Eye (tissue), 1 donor: ENCODE results near the gene SH3D19.
A peak's percentile ranks its signal among the peaks of the same experiment; 100 is the strongest.
"Not testable (repeated sequence)": the region's sequence is repeated elsewhere in the genome, so short reads cannot be mapped to it uniquely, and the experiment has no call there.

ENCODE experiments used
- DNase-seq: peaks from one replicate; pipeline ENCODE4 v3.0.0-alpha.2; 2015

Gene SH3D19

DNA sequence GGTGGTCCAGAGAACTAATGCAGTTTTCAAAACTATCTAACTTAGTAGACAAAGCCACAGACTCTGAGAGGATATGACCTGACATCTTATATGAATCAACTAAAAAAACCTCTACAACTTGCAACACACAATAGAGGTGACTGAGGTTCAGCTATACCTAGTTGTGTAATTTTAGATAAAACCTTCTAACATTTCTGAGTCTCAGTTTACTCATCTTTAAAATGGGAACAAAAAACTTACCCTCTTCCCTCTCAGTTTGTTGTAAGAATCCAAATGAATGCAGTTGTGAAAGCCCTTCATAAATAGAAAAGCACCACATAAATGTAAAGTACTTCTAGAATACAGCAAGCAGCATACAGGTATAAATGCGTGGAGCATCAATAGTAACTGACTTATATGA is 5.9 kb downstream of the SH3D19 start:
- DNase-seq, result no peak

DNA sequence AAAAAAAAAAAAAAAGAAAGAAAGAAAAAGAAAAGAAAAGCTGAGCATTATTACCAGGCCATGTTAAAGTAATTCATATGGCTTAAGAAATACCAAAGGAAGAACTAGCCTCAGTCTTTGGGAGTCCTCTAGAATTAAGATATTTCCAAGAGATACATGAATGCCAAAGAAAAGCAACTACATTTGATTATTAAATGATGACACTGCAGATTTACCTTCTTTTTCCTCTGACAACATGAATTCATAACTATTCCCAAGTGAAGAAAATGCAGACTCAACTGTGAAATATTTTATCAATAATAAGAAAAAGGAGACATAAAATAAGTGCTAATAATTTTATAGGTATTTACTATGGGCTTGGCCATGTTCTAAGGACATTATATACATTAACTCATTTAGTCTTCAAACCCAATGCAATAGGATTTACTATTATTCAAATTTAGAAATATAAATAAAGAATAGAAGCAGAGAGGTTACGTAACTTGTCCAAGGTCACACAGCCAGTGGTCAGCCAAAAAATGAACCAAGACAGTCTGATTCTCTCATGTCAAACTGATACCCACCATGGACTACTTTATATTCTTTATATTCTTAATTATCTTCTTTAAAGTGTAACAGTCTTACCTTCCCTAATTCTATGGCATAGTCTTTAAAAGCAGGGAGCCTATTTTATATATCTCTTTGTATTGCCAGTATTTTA is 6.9 kb downstream of the SH3D19 start:
- no peak for DNase-seq

DNA sequence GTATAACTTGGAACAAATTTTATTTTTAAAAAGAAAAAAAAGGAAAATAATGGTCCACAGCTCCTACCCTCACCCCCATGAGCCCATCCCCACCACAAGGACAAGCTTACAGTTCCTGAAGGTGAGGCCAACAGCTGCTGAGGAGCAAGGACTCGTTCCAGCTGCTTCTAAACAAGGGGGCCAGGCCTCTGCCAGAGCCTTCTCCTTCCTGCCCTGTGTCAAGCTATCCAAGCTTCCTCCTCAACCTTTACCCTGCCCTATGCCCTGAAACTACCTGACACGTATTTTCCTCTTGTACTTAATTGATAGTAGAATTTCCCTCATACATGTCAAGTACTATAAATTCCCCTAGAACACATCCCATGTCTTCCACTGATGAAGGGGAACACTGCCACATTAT is 8.8 kb downstream of the SH3D19 start:
- no peak for DNase-seq

DNA sequence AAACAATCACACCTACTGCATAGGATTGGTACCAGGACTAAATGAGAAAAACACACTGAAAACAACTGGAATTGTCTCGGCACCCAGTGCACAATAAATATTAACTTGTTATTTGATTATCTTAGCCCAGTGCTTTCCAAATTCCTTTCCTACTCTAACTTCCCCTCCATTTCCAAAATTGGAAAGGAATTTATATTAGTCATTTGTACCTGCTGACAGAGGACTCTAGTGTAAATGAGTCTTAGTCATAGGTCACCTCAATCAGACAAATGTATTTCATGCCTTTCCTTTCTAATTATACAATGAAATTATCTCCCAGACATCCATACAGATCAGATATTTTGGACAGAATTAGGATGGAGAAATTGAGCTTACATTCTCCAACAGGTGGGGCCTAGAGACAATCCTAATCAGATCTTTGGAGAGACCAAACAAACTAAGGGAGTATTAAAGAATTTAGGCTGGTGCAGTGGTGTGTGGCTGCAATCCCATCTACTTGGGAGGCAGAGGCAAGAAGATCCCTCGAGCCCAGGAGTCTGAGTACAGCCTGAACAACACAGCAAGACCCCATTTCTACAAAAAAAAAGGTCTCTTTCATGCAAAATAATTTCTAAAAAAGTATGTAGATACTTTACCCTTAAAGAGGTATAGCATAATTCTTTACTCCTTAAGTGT is 10.1 kb downstream of the SH3D19 start:
- no peak for DNase-seq

DNA sequence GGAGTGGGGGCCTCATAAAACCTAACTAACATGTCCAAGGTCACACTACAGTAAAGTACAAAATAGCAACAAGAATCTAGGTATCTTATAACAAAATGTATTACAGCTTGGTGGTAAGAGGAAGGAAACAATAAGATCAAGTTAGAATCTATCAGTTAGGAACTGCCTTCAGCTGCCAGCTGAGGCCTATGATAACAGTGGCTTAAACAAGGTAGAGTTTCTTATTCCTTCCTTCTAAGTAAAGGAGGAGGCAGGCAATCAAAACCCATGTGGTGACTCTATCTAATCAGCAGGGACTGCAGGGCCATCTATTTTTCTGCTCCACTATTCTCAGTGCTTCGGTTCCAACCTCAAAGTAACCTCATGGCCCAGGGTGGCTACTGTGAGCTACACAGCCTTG is 10.9 kb downstream of the SH3D19 start:
- no peak for DNase-seq

DNA sequence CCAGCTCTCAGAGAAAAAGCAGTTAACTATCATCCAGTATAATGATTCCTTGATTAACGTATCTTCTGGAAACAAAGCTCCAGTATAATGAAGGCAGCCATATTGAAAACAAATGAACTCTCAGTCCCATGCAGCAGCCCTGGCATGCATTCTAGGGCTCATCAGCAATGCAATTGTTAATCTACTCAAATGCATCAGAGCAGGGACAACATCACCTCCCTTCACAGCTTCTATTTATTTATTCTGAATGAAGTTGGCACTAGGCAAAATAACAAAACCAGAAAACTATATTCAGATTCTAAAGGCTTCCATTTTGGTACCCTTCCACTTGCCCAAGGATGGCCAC is 11.4 kb downstream of the SH3D19 start:
- DNase-seq, result no peak

DNA sequence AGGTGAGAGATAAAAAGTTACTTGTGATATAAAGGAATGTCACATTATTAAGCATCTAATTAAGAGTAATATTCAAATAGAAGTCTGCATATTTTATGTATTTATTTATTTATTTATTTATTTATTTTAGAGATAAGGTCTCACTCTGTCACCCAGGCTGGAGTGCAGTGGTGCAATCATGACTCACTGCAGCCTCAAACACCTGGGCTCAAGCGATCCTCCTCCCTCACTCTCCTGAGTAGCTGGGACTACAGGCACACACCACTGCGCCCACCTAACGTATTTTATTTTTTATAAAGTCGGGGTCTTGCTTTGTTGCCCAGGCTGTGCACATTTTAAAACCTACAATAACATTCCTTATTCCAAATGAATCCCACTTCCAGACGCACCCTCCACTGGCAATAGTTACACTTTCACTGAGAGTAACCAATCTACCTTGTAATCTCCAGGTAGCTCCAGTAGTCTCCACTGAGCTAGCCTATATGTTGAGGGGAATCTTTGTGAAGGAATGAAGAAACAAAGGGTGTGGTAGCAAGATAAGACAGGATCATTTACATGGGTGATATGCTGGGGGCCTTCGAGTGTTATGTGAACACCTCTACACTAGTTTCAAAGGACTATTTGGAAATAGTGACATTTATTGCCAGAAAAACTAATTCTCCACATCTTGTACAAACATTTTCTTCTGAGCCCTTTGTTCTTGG is 11.9 kb downstream of the SH3D19 start:
- no peak for DNase-seq

DNA sequence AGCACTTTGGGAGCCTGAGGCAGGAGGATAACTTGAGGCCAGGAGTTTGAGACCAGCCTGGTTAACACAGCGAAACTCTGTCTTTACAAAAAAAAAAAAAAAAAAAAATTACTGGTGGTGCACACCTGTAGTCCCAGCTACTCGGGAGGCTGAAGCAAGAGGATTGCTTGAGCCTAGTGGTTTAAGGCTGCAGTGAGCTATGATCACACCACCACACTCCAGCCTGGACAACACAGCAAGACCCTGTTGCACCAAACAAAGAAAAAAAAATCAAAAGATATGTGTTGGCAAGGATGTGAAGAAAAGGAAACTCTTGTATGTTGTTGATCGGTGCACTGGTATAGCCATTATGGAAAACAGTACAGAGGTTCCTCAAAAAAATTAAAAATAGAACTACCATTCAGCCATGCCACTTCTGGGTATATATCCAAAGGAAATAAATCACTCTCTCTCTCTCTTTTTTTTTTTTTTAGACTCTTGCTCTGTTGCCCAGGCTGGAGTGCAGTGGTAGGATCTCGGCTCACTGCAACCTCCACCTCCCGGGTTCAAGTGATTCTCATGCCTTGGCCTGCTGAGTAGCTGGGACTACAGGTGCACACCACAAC is 15.2 kb downstream of the SH3D19 start:
- no peak for DNase-seq

DNA sequence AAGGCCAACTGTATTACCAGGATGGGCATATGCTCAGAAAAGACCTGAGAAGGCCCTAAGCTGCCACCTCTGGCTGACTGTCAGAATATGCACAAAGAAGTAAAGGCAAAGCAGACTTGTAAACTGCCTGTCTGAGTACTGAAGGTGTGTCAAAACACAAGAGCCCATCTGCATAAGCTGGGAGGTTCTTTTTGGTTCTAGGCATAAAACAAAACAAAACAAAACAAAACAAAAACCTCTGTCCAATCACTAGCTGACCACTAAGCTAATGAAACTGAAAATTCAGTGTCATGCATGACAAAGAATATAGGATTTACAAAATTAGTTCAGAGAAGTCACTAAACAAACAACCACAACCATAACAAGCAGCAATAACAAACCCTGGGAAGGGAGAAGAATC is 20.6 kb downstream of the SH3D19 start:
- no peak for DNase-seq

DNA sequence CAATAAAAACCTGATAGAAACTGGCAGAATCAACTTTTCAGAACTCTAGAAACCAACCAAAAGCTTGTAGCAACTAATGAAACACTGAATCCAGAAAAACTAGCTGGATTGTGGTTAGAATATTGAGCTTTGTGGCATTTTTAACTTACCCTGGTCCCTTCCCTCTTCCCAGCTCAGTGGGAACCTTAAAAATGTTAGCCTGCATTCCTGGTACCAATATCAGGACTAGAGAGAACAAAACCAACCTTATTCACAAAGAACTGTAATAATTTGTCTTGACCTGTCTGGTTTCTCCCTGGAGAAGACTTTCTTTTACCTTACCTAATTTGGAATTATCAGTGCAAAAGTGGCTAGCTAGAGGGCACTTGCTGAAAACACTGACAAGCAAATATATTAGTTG is 21.2 kb downstream of the SH3D19 start:
- DNase-seq, result no peak

DNA sequence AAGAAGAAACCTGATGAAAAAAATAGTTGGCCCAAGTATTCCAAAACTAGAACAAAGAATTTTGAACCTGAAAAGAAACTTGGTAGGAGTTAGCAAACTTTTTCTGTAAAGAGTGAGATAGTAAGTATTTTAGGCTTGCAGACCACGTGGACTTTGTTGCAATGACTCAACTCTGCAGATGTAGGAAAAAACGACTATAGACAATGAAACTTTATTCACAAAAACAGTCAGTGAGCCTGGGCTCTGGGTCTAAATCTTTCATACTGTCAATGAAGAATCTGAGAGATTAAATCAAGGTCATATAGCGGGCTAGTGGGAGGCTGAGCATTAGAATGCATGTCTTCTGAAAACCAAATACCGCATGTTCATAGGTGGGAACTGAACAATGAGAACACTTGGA is 23.0 kb downstream of the SH3D19 start:
- no peak for DNase-seq

DNA sequence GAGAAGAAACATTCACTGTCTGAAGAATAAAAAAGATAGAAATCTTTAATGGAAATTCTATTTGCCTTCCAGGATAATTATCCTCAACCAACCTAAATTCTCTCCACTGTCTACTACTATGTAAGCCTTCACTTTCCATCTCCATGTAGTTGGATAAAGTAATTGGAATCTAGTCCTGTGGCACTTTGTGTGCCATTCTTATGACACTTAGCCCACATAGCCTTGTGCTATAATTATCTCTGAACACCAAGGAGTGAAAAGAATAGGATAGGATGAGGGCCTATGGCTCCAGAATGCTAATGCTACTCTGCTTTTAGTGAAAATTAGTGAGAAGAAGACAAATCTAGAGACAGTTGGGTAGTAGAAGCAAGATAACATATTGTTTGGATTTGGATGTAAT is 28.2 kb downstream of the SH3D19 start:
- DNase-seq, result no peak

DNA sequence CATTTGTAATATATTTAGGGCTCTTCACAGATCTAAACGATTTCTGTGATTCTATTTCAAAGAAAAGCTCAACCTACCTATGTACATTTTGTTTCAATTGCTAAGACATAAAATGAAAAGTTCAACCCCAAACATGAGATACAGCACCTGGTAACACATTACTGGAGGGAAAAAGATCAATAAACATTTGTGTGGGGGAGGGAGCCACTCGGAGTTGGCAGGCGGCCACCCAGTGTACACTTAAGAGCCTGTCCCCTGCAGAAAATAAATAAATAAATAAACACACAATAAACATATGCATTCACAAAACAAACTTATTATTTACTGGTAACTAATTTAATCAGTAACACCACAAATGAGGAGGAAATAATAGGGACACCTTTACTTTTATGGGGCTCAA is 29.2 kb downstream of the SH3D19 start:
- no peak for DNase-seq

DNA sequence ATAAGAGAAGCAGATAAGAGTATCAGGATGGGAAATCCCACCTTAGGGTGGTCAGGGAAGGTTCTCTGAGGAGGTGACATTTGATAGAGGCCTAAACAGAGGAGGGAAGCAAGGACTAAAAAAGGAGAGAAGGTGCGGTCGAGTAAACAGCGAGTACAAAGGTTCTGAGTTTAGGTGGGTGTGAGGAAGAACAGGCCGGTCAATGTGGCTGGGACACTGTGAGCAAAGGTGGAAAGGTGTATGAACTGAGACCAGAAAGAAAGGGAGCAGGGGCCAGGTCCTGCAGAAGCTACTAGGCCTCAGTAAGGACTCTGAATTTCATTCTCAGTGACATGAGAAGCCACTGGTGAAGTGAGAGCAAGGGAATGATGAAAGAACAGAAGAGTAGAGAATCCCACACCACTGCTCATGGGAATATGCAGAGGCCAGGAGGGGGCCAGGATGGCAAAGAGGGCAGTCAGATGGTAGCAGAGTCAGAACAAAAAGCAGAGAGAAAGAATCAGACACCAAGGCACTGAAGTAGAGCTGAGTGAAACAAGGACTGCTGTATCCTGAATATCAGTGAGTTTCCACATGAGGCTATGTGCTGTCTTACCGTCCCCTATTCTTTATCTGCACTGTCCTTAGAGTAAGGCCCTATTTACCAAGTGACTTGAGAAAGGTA is 30.4 kb downstream of the SH3D19 start:
- no peak for DNase-seq

DNA sequence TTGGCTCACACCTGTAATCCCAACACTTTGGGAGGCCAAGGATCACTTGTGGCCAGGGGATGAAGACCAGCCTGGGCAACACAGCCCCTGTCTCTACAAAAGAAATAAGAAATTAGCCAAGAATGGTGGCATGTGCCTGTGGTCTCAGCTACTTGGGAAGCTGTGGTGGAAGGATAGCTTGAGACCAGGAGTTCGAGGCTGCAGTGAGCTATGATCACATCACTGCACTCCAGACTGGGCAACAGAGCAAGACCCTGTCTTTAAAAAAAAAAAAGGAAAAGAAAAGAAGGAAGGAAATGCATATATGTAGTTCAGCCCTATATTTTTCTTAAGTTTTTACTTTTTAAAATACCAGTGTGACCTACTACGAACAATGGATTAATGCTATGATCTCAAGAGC is 33.4 kb downstream of the SH3D19 start:
- no peak for DNase-seq

DNA sequence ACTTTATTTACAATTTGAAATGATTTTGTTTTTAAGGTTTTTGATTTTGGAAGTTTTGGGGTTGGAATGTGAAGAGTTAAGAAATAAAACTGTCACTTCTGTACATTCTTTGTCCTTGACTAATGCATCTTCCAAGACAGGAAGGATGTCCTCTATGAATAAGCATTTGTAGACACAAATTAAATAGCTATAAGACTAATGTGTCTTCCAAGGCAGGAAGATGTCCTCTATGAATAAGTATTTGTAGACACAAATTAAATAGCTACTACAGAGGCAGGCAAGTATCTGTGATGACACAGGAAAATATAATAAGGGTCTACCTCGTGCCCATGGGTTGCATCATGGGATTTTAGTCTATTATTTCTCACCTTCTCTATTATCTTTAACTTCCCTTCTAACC is 33.9 kb downstream of the SH3D19 start:
- DNase-seq, result no peak

DNA sequence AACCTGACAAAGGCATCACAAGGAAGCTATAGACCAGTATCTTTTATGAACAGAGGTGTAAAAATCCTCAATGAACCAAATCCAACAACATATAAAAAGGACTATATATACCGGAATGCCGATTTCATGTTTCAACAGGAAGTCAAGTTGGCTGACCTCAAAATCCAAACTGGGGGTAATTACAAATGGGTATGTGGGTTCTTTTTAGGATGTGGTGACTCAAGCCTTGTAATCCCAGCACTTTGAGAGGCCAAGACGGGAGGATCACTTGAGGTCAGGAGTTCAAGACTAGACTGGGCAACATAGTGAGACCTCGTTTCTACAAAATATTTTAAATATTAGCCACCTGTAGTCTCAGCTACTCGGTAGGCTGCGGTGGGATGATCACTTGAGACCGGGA is 38.0 kb downstream of the SH3D19 start:
- DNase-seq, result no peak

DNA sequence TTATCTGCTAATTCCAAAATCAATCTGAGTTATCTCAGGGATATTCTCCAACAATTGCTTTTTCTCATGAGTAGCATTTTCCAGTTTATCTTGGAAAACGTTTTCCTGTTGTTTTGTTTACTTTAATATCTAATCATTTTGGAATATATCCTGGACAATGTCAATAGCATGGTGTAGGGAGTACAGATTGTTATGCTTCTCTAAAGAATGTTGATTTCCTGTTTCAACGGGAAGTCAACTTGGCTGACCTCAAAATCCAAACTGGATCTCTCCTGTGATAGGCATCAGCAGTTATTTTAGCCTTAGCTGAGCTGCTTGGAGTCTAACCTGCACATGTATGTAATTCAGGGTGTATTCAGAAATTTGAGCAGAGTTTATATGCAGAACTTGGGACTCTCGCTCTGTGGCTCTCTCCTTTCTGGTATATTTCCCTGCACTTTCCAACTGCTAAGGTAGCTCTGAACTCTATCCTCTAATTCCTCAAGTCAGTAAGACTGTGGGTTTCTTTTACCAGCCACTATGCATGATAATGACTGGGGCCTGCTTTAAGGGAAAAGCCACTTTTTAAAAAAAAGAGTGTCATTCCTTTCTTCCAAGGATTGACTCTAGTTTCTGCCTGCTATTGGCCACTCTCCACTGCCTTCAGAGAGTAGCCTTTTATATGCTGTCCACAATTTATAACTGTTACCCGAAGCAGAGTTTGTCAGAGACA is 40.7 kb downstream of the SH3D19 start:
- DNase-seq, result no peak

DNA sequence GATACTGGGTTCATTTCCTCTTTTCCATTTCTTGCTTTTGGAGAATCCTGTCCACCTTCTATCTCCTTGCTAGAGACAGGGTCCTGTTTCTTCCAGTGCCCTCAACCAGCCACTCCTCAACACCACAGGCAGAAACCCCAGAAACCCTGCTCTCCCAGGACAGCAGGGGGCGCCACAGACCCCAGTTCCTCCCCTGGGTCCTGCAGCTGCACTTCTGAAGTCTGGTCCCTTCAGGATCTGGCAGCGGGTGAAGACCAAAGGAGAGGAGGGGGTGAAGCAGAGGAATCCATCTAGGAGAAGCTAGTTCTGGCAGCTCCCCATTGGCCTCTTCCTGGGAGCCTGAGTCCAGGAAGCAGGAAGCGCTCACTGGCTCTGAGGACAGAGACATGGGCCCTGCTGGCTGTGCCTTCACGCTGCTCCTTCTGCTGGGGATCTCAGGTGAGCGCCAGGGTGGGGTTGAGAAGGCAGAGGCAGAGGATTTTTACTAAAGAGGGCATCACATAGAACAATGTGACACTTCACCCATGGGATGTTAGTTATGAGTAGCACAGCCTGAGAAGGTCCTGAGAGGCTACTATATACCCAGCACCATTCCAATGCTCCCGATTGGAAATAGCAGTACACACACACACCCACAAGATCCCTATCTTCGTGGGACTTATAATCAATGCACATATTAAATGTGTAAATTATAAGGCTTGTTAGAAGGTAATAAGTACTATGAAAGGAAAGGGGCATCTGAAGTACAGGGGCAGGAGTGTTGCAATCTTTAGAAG is 48.4 kb downstream of the SH3D19 start, which contains the start of gene PRSS48:
Gene PRSS48 (plus strand): TSS at position 375 of the 776 bp plus-strand sequence. CDS start 12 bp downstream, at position 387.
- peak; percentile 77 for DNase-seq

DNA sequence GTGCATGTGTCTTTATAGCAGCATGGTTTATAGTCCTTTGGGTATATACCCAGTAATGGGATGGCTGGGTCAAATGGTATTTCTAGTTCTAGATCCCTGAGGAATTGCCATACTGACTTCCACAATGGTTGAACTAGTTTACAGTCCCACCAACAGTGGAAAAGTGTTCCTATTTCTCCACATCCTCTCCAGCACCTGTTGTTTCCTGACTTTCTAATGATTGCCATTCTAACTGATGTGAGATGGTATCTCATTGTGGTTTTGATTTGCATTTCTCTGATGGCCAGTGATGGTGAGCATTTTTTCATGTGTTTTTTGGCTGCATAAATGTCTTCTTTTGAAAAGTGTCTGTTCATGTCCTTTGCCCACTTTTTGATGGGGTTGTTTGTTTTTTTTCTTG is 56.5 kb downstream of the SH3D19 start:
- not testable (repeated sequence) for DNase-seq

DNA sequence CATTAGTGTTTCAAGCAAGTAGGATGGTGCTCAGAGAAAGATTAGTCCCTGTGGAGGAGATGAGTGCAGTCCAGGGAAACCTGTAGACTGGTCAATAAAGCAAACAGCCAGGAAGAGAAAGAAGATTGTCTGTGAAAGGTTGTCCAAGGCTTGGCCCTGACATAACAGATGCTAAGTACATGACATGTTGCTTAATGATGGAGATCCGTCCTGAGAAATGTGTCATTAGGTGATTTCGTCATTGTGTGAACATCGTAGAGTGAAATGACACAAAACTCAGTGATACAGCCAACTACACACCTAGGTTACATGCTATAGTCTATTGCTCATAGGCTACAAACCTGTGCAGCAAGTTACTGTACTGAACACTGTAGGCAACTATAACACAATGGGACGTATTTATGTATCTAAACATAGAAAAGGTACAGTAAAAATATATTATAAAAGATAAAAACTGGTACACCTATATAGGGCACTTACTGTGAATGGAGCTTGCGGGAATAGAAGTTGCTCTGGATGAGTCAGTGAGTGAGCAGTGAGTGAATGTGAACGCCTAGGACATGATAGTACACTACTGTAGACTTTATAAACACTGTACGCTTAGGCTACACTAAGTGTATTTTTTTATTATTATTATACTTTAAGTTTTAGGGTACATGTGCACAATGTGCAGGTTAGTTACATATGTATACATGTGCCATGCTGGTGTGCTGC is 57.4 kb downstream of the SH3D19 start:
- no peak for DNase-seq
